Stimulated activated memory B cell treated with anti-CD40 and anti-IgM and Interleukin-4, amounts not matched to agents 10 μg/mL and 1 μg/mL and 100 μg/mL, for 72 hours (primary cell): ENCODE measurements around the gene FHIT.

Source experiments
- ATAC-seq: fragments of 150-1000 bp; cut with Tn5 transposase; 2 replicates; pipeline ENCODE4 v1.10.0; 2021
- H3K27ac Mint-ChIP-seq: one replicate; pipeline ENCODE4 v1.8.0; 2022; ENCODE audit warnings: mild to moderate bottlenecking, mixed read lengths
- H3K27me3 Mint-ChIP-seq: one replicate; pipeline ENCODE4 v1.8.0; 2022; ENCODE audit warnings: mixed read lengths
- H3K36me3 Mint-ChIP-seq: one replicate; pipeline ENCODE4 v1.8.0; 2022; ENCODE audit warnings: mixed read lengths
- H3K4me1 Mint-ChIP-seq: one replicate; pipeline ENCODE4 v1.8.0; 2022; ENCODE audit warnings: mixed read lengths
- H3K4me3 Mint-ChIP-seq: one replicate; pipeline ENCODE4 v1.8.0; 2022; ENCODE audit warnings: mild to moderate bottlenecking, moderate library complexity, mixed read lengths
- H3K9me3 Mint-ChIP-seq: one replicate; pipeline ENCODE4 v1.8.0; 2022; ENCODE audit warnings: mixed read lengths

The FHIT gene

DNA sequence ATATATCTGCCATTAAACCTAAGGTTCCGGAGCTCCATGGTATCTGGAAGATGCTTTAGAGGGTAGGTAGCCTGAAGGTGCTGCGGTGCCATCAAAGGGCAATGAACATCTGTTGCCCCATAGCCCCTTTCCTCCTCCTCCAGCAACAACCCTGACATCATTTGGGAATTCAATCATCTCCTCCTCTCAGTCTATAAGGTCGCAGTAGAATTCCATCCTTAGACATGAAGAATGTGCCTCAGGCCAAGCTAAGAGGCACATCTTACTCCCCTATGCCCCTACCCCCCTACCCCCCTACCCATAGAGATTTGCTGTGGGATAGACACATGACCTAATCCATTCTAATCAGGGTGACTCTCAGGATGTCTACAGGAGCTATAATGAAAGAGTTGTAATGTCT is 1101.8 kb downstream of the FHIT start:
- H3K27ac Mint-ChIP-seq, result no peak overlapping the region

GRCh38 chr3:60147249-60147950 is 1103.9 kb downstream of the FHIT start:
- Mint-ChIP-seq H3K36me3 (no peaks in the 10 kb centered on the region), H3K4me1 (no peaks in the 10 kb centered on the region), H3K27ac (no peak overlapping the region), H3K4me3 (no peak overlapping the region), H3K9me3 (no peaks in the 10 kb centered on the region), H3K27me3 (no peaks in the 10 kb centered on the region)
- ATAC-seq, result no peak

More for the DNA sequence above, 1101.8 kb downstream of the FHIT start:
- Mint-ChIP-seq H3K36me3 (no peaks in the 10 kb centered on the region), H3K9me3 (no peaks in the 10 kb centered on the region), H3K4me1 (no peaks in the 10 kb centered on the region), H3K4me3 (no peak overlapping the region), H3K27me3 (no peaks in the 10 kb centered on the region)
- no peak for ATAC-seq

- Mint-ChIP-seq H3K27me3 (no peaks in the 10 kb centered on the region), H3K4me1 (no peaks in the 10 kb centered on the region), H3K36me3 (no peaks in the 10 kb centered on the region), H3K4me3 (no peak overlapping the region), H3K27ac (no peak overlapping the region), H3K9me3 (no peaks in the 10 kb centered on the region)
- no peak for ATAC-seq
These were observed 1105.1 kb downstream of the FHIT start for GRCh38 chr3:60146121-60146520.

DNA sequence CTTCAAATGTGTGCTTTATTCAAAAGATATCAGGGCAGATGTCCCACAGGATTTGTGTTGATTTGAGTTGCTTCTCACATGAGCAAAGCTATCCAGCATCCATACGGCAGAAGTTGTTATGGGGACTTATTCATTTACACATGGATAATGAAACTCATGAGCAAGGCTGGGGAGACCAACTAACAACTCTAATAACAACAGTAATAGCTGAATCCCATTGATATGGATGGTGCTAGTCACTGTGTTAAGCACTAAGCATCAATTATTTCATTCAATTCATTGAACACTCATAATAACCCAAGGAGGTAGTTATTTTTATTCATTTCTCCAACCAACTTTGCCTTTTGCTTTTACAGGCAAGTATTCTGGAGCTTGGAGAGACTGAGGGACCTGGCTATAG is 1107.2 kb downstream of the FHIT start:
- H3K4me1 Mint-ChIP-seq, result no peaks in the 10 kb centered on the region
- H3K27me3 Mint-ChIP-seq, result no peaks in the 10 kb centered on the region
- H3K4me3 Mint-ChIP-seq, result no peak overlapping the region
- ATAC-seq, result no peak
- H3K9me3 Mint-ChIP-seq, result no peaks in the 10 kb centered on the region
- H3K36me3 Mint-ChIP-seq, result no peaks in the 10 kb centered on the region
- no peak overlapping the region for H3K27ac Mint-ChIP-seq

GRCh38 chr3:60142009-60142408 is 1109.2 kb downstream of the FHIT start:
- ATAC-seq, result no peak
- H3K4me3 Mint-ChIP-seq, result no peak overlapping the region
- H3K4me1 Mint-ChIP-seq, result no peaks in the 10 kb centered on the region
- no peaks in the 10 kb centered on the region for H3K9me3 Mint-ChIP-seq
- H3K27ac Mint-ChIP-seq, result no peak overlapping the region
- no peaks in the 10 kb centered on the region for H3K36me3 Mint-ChIP-seq
- H3K27me3 Mint-ChIP-seq, result no peaks in the 10 kb centered on the region

GRCh38 chr3:60140160-60140559 is 1111.1 kb downstream of the FHIT start:
- H3K9me3 Mint-ChIP-seq, result no peaks in the 10 kb centered on the region
- no peaks in the 10 kb centered on the region for H3K27me3 Mint-ChIP-seq
- H3K4me3 Mint-ChIP-seq, result no peak overlapping the region
- no peaks in the 10 kb centered on the region for H3K36me3 Mint-ChIP-seq
- no peak overlapping the region for H3K27ac Mint-ChIP-seq
- no peaks in the 10 kb centered on the region for H3K4me1 Mint-ChIP-seq
- no peak for ATAC-seq

DNA sequence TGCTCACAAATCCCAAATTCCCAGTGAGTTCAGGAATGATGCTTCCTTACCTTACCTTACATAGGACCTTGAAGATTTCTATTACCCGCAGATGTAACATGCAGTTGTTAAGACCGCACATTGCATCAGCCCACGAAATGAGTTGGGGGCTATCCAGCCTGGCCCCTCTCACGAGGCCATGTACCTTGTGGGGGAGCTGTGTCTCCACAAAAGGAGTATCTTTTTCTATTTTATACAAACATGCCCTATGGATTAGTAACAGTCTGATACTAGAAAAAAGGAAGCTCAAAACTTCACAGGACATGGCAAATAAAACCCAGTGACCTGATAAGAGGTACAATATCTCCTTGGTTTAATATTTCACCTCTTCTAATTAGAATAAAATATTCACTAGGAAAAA is 1114.7 kb downstream of the FHIT start:
- Mint-ChIP-seq H3K27me3 (peaks cover 8% of the 10 kb centered on the region), H3K4me3 (no peak overlapping the region), H3K4me1 (no peaks in the 10 kb centered on the region), H3K27ac (no peak overlapping the region), H3K36me3 (no peaks in the 10 kb centered on the region), H3K9me3 (no peaks in the 10 kb centered on the region)
- ATAC-seq, result no peak

DNA sequence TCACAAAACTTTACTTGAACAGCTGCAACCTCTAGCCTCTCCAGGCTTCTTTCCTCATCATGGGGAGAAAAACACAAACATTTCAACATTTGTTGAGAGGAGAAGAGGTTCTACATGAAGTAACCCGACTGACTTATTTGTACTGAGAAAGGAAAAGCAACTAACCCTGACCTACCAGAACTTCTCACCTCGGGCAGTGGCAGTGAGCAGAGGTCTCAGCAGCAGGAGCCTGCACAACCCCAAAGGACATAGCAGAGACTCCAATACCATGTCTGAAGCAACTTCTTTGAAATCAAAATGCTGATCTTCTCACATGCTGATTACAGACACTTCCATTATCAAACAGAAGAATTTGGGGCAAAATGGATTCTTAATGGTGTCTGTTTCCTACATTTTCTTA is 1115.8 kb downstream of the FHIT start:
- H3K27me3 Mint-ChIP-seq, result peaks cover 8% of the 10 kb centered on the region
- no peak for ATAC-seq
- no peaks in the 10 kb centered on the region for H3K4me1 Mint-ChIP-seq
- no peak overlapping the region for H3K4me3 Mint-ChIP-seq
- H3K9me3 Mint-ChIP-seq, result no peaks in the 10 kb centered on the region
- H3K27ac Mint-ChIP-seq, result no peak overlapping the region
- H3K36me3 Mint-ChIP-seq, result no peaks in the 10 kb centered on the region

- Mint-ChIP-seq H3K4me3 (no peak overlapping the region), H3K27me3 (peaks cover 8% of the 10 kb centered on the region), H3K27ac (no peak overlapping the region), H3K4me1 (no peaks in the 10 kb centered on the region), H3K36me3 (no peaks in the 10 kb centered on the region), H3K9me3 (no peaks in the 10 kb centered on the region)
- ATAC-seq, result no peak
These were observed 1117.7 kb downstream of the FHIT start for GRCh38 chr3:60133269-60134162.

GRCh38 chr3:60131618-60132017 is 1119.6 kb downstream of the FHIT start:
- no peak overlapping the region for H3K27ac Mint-ChIP-seq
- no peaks in the 10 kb centered on the region for H3K36me3 Mint-ChIP-seq
- no peak overlapping the region for H3K4me3 Mint-ChIP-seq
- ATAC-seq, result no peak
- peaks cover 3% of the 10 kb centered on the region for H3K9me3 Mint-ChIP-seq
- H3K4me1 Mint-ChIP-seq, result no peaks in the 10 kb centered on the region
- H3K27me3 Mint-ChIP-seq, result peaks cover 8% of the 10 kb centered on the region

- Mint-ChIP-seq H3K9me3 (peaks cover 3% of the 10 kb centered on the region), H3K27ac (no peak overlapping the region), H3K4me3 (no peak overlapping the region), H3K4me1 (no peaks in the 10 kb centered on the region), H3K36me3 (no peaks in the 10 kb centered on the region), H3K27me3 (no peaks in the 10 kb centered on the region)
- no peak for ATAC-seq
These were observed 1124.5 kb downstream of the FHIT start for GRCh38 chr3:60126511-60127304.

DNA sequence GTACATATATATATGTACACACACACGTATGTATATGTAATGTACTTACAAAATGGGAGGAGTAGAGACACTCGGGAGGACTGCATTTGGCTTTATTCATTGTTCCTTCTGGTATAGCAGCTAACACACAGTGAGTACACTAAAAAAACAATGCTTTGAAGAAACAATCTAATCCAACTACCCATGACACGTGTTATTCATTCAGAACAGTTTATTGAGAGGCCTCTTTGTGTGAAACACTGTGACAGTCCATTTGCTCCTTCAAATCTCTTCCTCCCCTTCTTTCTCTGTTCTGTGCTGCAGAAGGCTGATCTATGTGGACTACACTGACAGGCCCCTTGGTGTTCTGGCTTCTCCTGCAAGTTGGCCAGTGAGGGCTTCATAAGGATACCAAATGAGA is 1125.6 kb downstream of the FHIT start:
- no peak overlapping the region for H3K27ac Mint-ChIP-seq
- H3K4me3 Mint-ChIP-seq, result no peak overlapping the region
- no peak for ATAC-seq

DNA sequence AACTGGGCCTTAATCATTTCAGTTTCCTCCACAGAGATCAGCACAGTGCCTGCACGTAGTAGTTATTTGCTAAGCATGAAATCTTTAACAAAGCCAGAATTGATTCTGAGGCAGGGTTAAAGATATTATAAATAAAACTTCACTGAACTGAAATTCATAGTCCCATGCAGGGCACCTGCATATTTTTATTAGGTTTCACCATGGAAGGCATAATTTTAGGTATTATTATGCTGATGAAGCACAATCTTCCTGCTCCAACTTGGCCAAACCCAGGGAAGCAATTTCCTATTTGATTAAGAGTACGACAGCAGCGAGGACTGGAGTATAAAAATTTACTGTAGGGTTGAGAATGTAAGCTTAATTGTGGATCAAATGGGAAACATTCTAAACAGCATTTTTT is 1131.0 kb downstream of the FHIT start:
- no peaks in the 10 kb centered on the region for H3K27me3 Mint-ChIP-seq
- no peaks in the 10 kb centered on the region for H3K9me3 Mint-ChIP-seq
- no peaks in the 10 kb centered on the region for H3K4me1 Mint-ChIP-seq
- H3K27ac Mint-ChIP-seq, result no peak overlapping the region
- H3K4me3 Mint-ChIP-seq, result no peak overlapping the region
- no peak for ATAC-seq
- no peaks in the 10 kb centered on the region for H3K36me3 Mint-ChIP-seq

More for the DNA sequence above, 1125.6 kb downstream of the FHIT start:
- Mint-ChIP-seq H3K36me3 (no peaks in the 10 kb centered on the region), H3K27me3 (no peaks in the 10 kb centered on the region), H3K4me1 (no peaks in the 10 kb centered on the region), H3K9me3 (peaks cover 3% of the 10 kb centered on the region)

DNA sequence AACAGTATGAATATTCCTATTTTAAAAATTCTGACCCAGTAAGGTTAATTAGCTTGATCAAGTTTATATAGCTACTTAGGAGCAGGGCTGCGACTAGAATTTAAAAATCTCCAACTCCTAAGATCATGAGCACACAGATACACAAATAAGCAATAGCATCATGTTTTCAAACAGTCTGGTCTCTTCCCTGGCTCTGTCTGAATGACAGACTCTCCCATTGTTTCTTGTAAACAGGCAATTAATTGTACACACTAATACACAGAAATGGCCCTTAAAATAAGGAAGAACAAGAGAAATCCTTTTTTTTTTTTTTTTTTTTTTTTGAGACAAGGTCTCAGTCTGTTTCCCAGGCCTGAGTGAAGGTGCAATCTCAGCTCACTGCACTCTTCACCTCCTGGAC is 1137.1 kb downstream of the FHIT start:
- Mint-ChIP-seq H3K4me1 (no peaks in the 10 kb centered on the region), H3K4me3 (no peak overlapping the region), H3K27ac (no peak overlapping the region), H3K27me3 (no peaks in the 10 kb centered on the region), H3K9me3 (no peaks in the 10 kb centered on the region), H3K36me3 (no peaks in the 10 kb centered on the region)
- ATAC-seq, result no peak

DNA sequence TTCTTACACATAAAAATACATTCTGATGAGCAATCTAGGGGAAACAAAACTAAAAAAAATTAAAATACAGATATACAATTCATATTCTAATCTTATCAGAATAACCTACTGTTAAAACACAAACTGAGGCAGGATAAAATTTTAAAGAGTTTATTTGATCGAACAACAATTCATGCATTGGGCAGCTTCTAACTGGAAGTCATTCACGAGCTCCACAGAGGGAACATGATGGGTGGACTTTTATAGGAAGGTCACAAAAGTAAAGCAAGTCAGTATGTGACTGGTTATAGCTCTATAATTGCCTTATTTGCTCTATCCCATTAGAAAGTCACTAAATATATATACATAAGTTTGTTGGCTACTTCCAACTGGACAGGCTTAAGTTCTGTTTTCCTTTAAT is 1144.0 kb downstream of the FHIT start:
- Mint-ChIP-seq H3K9me3 (no peaks in the 10 kb centered on the region), H3K4me1 (no peaks in the 10 kb centered on the region), H3K4me3 (no peak overlapping the region), H3K27ac (no peak overlapping the region), H3K27me3 (no peaks in the 10 kb centered on the region), H3K36me3 (no peaks in the 10 kb centered on the region)
- ATAC-seq, result no peak
